ENCODE data around the gene SAMD10.

DNA sequence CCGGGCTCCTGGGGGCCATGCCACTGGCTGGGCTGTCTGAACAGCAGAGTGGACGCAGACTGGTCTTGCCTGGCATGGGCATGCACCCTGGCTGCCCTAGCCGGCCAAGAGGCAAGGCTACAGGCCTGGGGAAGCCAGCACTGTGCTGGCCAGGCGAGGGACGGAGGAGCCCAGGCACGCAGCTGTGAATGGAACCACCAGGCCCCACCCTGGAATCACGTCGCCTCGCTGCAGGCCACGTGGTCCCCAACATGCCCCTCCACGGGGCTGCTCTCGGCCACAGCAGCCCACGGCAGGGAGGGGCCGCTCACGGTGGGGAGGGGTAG lies 27.3 kb downstream of the SAMD10 start:
- no peak for TF ChIP-seq EZH2 (IDR thresholded peaks at IDR 0.05; ENCODE audit: insufficient read depth, poor library complexity, severe bottlenecking)
- no peak for TF ChIP-seq EZH2phosphoT487 (IDR thresholded peaks at IDR 0.05; ENCODE audit: insufficient read depth, low read depth)

All from GM23248 (cell line).